ENCODE results near the gene UBE3B.

The UBE3B gene

DNA sequence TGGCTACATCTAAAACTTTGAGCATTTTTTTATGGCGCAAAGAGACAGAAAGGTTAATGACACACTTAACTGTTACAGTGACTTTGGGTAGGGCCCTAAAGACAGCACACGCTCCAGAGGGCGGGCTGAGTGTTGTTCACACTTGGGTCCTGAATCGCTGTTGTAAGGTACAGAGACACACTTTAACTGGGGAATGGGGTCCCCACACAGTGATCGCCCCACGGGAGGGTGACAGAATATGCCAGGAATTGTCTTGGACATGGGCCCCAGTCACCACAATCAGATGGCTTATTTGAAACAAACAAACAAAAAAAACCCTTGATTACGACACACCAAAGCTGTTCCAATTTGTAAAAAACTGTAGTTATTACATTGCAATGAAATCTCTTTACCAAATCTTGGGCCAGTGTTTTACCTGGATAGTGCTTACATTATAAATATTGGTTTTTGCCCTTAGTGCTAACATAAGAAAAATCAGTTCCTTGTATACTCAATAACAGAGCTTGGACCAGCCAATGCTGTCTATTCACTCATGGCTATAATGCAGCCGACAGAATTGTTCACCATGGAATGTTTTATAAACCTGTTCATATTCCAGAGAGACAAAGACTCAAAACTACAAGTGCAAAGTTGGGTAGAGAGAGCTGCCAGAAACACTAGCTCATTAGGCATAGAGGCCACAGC, 28.6 kb upstream of the UBE3B start:
- no peak for DNase-seq
- Histone ChIP-seq H3K14ac (ENCODE audit: low read length in 2 of 2) (no peak overlapping the region), H3K18ac (ENCODE audit: low read depth in 1 of 2, low read length in 2 of 2) (no peak overlapping the region), H2AK5ac (ENCODE audit: low read length, severe bottlenecking) (peak overlapping the region; percentile 33), H4K91ac (ENCODE audit: low read length) (no peak overlapping the region), H3K9ac (ENCODE audit: low read length) (no peak overlapping the region), H2BK12ac (ENCODE audit: low read length in 2 of 2) (no peak overlapping the region), H4K8ac (ENCODE audit: low read length) (no peak overlapping the region), H3K36me3 (ENCODE audit: control insufficient read depth in 1 of 2, insufficient read depth in 2 of 2, low read depth in 1 of 2, low read length in 2 of 2) (peaks cover 53 to 90% of the 10 kb centered on the region in 2 experiments), H3K4me3 (ENCODE audit: insufficient read depth in 1 of 2, low read depth in 1 of 2, low read length in 2 of 2) (no peak overlapping the region), H3K4me1 (ENCODE audit: control insufficient read depth, insufficient read depth, low read depth, low read length) (peaks cover 11% of the 10 kb centered on the region), H2BK5ac (ENCODE audit: low read depth, low read length, poor library complexity, severe bottlenecking) (no peak overlapping the region), H3K27ac (ENCODE audit: low read length, poor library complexity, severe bottlenecking) (no peak overlapping the region), H2BK120ac (ENCODE audit: low read depth, low read length) (no peak overlapping the region), H3K9me3 (ENCODE audit: control insufficient read depth, low read length) (no peaks in the 10 kb centered on the region), H2AFZ (ENCODE audit: low read depth, low read length) (no peak overlapping the region), H3K27me3 (ENCODE audit: control insufficient read depth in 1 of 2, insufficient read depth in 1 of 2, low read length in 2 of 2) (no peaks in the 10 kb centered on the region), H2BK15ac (ENCODE audit: low read depth, poor library complexity, severe bottlenecking) (no peak overlapping the region), H3K79me1 (replicated peaks; ENCODE audit: low read length, poor library complexity, severe bottlenecking) (peaks cover 48% of the 10 kb centered on the region), H3K4ac (ENCODE audit: low read depth in 1 of 2, low read length in 2 of 2) (no peak overlapping the region), H3K23ac (ENCODE audit: low read length in 2 of 2) (no peak overlapping the region), H3K4me2 (ENCODE audit: low read length, poor library complexity, severe bottlenecking) (no peak overlapping the region)
- 87% methylated on average over 6 of the region's 8 CpGs for WGBS

DNA sequence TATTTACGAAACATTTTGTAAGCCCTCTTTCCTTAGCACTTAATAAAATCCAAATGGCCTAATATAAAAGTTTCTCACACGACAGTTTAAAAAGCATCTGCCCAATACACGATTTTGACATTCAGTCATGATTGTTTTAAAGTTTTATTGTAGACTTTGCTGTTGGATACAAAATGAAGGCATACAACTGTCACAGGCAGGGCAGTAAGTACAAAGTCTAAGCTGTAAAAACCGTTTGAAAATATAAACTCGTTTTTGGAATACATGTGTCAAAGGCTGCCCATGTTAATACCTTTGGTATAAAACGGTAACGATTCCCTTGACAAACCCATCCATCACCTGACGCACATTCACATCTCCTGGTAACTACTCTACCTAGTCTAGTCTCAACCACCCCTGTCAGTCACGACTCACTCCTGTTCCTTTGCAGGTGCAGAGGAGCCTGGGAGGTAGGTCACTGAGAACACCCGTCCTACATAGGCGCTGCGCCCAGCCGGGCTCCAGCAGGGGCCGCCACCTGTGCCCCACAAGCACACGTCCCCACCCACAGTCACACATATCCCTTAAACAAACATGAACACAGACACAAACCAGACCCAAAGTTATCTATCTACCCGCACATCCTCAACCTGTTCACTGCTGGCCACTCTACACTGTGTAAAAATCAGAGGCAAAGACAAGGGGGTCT, 27.4 kb upstream of the UBE3B start:
- no peak overlapping the region for H4K8ac ChIP-seq (ENCODE audit: low read length)
- H2BK5ac ChIP-seq (ENCODE audit: low read depth, low read length, poor library complexity, severe bottlenecking), result no peak overlapping the region
- peaks cover 46% of the 10 kb centered on the region for H3K79me1 ChIP-seq (replicated peaks; ENCODE audit: low read length, poor library complexity, severe bottlenecking)
- DNase-seq, result no peak
- no peak overlapping the region for H3K4me2 ChIP-seq (ENCODE audit: low read length, poor library complexity, severe bottlenecking)
- H3K23ac ChIP-seq (ENCODE audit: low read length in 2 of 2), result no peak overlapping the region
- H3K18ac ChIP-seq (ENCODE audit: low read depth in 1 of 2, low read length in 2 of 2), result peak overlapping the region; percentile 52 to 55
- peak overlapping the region in 1 of 2 experiments; percentile 6 for H2BK12ac ChIP-seq (ENCODE audit: low read length in 2 of 2)
- no peak overlapping the region for H3K14ac ChIP-seq (ENCODE audit: low read length in 2 of 2)
- H3K27me3 ChIP-seq (ENCODE audit: control insufficient read depth in 1 of 2, insufficient read depth in 1 of 2, low read length in 2 of 2), result no peaks in the 10 kb centered on the region
- H2BK15ac ChIP-seq (ENCODE audit: low read depth, poor library complexity, severe bottlenecking), result no peak overlapping the region
- H3K4ac ChIP-seq (ENCODE audit: low read depth in 1 of 2, low read length in 2 of 2), result no peak overlapping the region
- no peak overlapping the region for H3K27ac ChIP-seq (ENCODE audit: low read length, poor library complexity, severe bottlenecking)
- no peaks in the 10 kb centered on the region for H3K9me3 ChIP-seq (ENCODE audit: control insufficient read depth, low read length)
- 88% methylated on average over 15 of the region's 16 CpGs for WGBS
- no peak overlapping the region for H3K9ac ChIP-seq (ENCODE audit: low read length)
- H3K4me1 ChIP-seq (ENCODE audit: control insufficient read depth, insufficient read depth, low read depth, low read length), result peaks cover 8% of the 10 kb centered on the region
- H2AK5ac ChIP-seq (ENCODE audit: low read length, severe bottlenecking), result no peak overlapping the region
- no peak overlapping the region for H2AFZ ChIP-seq (ENCODE audit: low read depth, low read length)
- no peak overlapping the region for H2BK120ac ChIP-seq (ENCODE audit: low read depth, low read length)
- H4K91ac ChIP-seq (ENCODE audit: low read length), result peak overlapping the region; percentile 43
- H3K36me3 ChIP-seq (ENCODE audit: control insufficient read depth in 1 of 2, insufficient read depth in 2 of 2, low read depth in 1 of 2, low read length in 2 of 2), result peaks cover 57 to 99% of the 10 kb centered on the region in 2 experiments
- H3K4me3 ChIP-seq (ENCODE audit: insufficient read depth in 1 of 2, low read depth in 1 of 2, low read length in 2 of 2), result no peak overlapping the region

DNA sequence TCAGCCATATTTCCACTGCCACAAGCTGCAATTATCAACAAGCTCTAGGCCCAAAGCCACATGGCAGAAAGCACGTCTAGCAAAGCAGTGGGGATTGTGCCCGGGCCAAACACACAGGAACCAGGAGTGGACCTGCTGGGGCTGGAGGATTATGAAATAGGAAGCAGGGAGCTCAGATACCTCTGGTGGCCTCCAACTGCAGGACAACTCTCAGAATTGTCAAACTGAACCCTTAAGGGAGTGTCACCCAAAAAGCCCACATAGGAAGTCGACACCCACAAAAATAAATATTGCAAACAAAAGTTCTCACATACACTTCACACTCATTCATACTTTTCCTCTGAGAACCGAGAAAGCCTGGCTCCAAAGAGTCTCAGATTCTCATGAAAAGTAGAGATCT, 26.5 kb upstream of the UBE3B start:
- H2AFZ ChIP-seq (ENCODE audit: low read depth, low read length), result no peak overlapping the region

DNA sequence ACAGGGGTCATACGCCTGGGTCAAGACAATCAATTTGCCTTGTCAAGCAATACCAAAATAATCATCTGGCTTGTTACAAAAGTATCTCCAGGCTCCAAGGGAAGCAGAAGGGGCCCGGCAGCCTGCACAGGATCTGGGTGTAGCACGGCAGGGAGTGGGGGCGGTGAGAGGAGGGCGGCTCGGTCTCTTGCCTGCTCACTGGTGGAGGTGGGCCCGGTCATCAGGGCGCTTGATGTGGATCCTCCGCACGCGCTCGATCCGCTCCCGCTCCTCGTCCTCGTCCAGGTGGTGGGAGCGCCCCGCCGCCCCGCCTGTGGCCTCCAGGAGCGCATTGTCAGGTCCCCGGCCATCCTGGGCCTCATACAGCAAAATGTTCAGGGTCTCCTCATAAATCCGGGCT, 26.0 kb upstream of the UBE3B start:
- H2BK5ac ChIP-seq (ENCODE audit: low read depth, low read length, poor library complexity, severe bottlenecking), result no peak overlapping the region
- peaks cover 50% of the 10 kb centered on the region for H3K79me1 ChIP-seq (replicated peaks; ENCODE audit: low read length, poor library complexity, severe bottlenecking)
- no peak for DNase-seq
- H3K27me3 ChIP-seq (ENCODE audit: control insufficient read depth in 1 of 2, insufficient read depth in 1 of 2, low read length in 2 of 2), result no peaks in the 10 kb centered on the region
- H3K14ac ChIP-seq (ENCODE audit: low read length in 2 of 2), result peak overlapping the region in 1 of 2 experiments; percentile 79
- H3K9me3 ChIP-seq (ENCODE audit: control insufficient read depth, low read length), result no peaks in the 10 kb centered on the region
- H3K4me2 ChIP-seq (ENCODE audit: low read length, poor library complexity, severe bottlenecking), result no peak overlapping the region
- peak overlapping the region; percentile 52 to 79 for H3K18ac ChIP-seq (ENCODE audit: low read depth in 1 of 2, low read length in 2 of 2)
- no peak overlapping the region for H4K8ac ChIP-seq (ENCODE audit: low read length)
- H3K36me3 ChIP-seq (ENCODE audit: control insufficient read depth in 1 of 2, insufficient read depth in 2 of 2, low read depth in 1 of 2, low read length in 2 of 2), result peaks cover 61 to 99% of the 10 kb centered on the region in 2 experiments
- 84% methylated on average over 22 of the region's 23 CpGs for WGBS
- no peak overlapping the region for H2BK120ac ChIP-seq (ENCODE audit: low read depth, low read length)
- no peak overlapping the region for H2BK15ac ChIP-seq (ENCODE audit: low read depth, poor library complexity, severe bottlenecking)
- peak overlapping the region; percentile 15 for H4K91ac ChIP-seq (ENCODE audit: low read length)
- peak overlapping the region in 1 of 2 experiments; percentile 52 for H2BK12ac ChIP-seq (ENCODE audit: low read length in 2 of 2)
- no peak overlapping the region for H2AK5ac ChIP-seq (ENCODE audit: low read length, severe bottlenecking)
- H3K4me1 ChIP-seq (ENCODE audit: control insufficient read depth, insufficient read depth, low read depth, low read length), result peaks cover 13% of the 10 kb centered on the region
- peak overlapping the region in 1 of 2 experiments; percentile 4 for H3K4me3 ChIP-seq (ENCODE audit: insufficient read depth in 1 of 2, low read depth in 1 of 2, low read length in 2 of 2)
- H2AFZ ChIP-seq (ENCODE audit: low read depth, low read length), result no peak overlapping the region
- H3K4ac ChIP-seq (ENCODE audit: low read depth in 1 of 2, low read length in 2 of 2), result peak overlapping the region; percentile 54 to 55
- H3K9ac ChIP-seq (ENCODE audit: low read length), result no peak overlapping the region
- H3K27ac ChIP-seq (ENCODE audit: low read length, poor library complexity, severe bottlenecking), result no peak overlapping the region
- H3K23ac ChIP-seq (ENCODE audit: low read length in 2 of 2), result no peak overlapping the region

More for the DNA sequence above, 26.5 kb upstream of the UBE3B start:
- Histone ChIP-seq H3K18ac (ENCODE audit: low read depth in 1 of 2, low read length in 2 of 2) (peak overlapping the region; percentile 13 to 52), H3K4me1 (ENCODE audit: control insufficient read depth, insufficient read depth, low read depth, low read length) (peaks cover 12% of the 10 kb centered on the region), H2AK5ac (ENCODE audit: low read length, severe bottlenecking) (peak overlapping the region; percentile 29), H2BK5ac (ENCODE audit: low read depth, low read length, poor library complexity, severe bottlenecking) (no peak overlapping the region), H4K8ac (ENCODE audit: low read length) (peak overlapping the region; percentile 45), H3K4me2 (ENCODE audit: low read length, poor library complexity, severe bottlenecking) (no peak overlapping the region), H3K4ac (ENCODE audit: low read depth in 1 of 2, low read length in 2 of 2) (no peak overlapping the region), H3K9me3 (ENCODE audit: control insufficient read depth, low read length) (no peaks in the 10 kb centered on the region), H4K91ac (ENCODE audit: low read length) (peak overlapping the region; percentile 43), H2BK120ac (ENCODE audit: low read depth, low read length) (no peak overlapping the region), H3K4me3 (ENCODE audit: insufficient read depth in 1 of 2, low read depth in 1 of 2, low read length in 2 of 2) (no peak overlapping the region), H3K27ac (ENCODE audit: low read length, poor library complexity, severe bottlenecking) (no peak overlapping the region), H3K27me3 (ENCODE audit: control insufficient read depth in 1 of 2, insufficient read depth in 1 of 2, low read length in 2 of 2) (no peaks in the 10 kb centered on the region), H3K79me1 (replicated peaks; ENCODE audit: low read length, poor library complexity, severe bottlenecking) (peaks cover 48% of the 10 kb centered on the region), H3K14ac (ENCODE audit: low read length in 2 of 2) (no peak overlapping the region), H2BK15ac (ENCODE audit: low read depth, poor library complexity, severe bottlenecking) (no peak overlapping the region), H3K23ac (ENCODE audit: low read length in 2 of 2) (peak overlapping the region in 1 of 2 experiments; percentile 35), H3K36me3 (ENCODE audit: control insufficient read depth in 1 of 2, insufficient read depth in 2 of 2, low read depth in 1 of 2, low read length in 2 of 2) (peaks cover 59 to 99% of the 10 kb centered on the region in 2 experiments), H2BK12ac (ENCODE audit: low read length in 2 of 2) (peak overlapping the region in 1 of 2 experiments; percentile 53), H3K9ac (ENCODE audit: low read length) (no peak overlapping the region)
- no peak for DNase-seq
- 70% methylated on average over 4 of the region's 4 CpGs for WGBS

Data from mesenchymal stem cell (in vitro differentiated cells and primary cell).